Spleen (tissue), 7 donors: Measurements from ENCODE around the gene ASIC4.

Experiments used
- CTCF ChIP-seq, 11 experiments: fragments of 200-600 bp in 7 of 11; fragments of 450-650 bp in 4 of 11; sonication (generic) in 4 of 11; IDR thresholded peaks in 8 of 11; conservative IDR thresholded peaks in 3 of 11; 1 replicate in 7 of 11; 2 replicates in 4 of 11; pipeline versions ENCODE4 v1.4.0 to v1.8.0; 2016 to 2021; ENCODE audit warnings: antibody characterized with exemption in 11 of 11, inconsistent platforms in 4 of 11, mild to moderate bottlenecking in 1 of 11
- POLR2A ChIP-seq, 3 donors: fragments of 450-650 bp; IDR thresholded peaks; one replicate each; pipeline ENCODE4 v1.5.1; 2017; ENCODE audit warnings: antibody characterized with exemption in 3 of 3, mild to moderate bottlenecking in 1 of 3
- donor health status: DM: no; HTN: no; CAD: no; lungs with moderate emphysema.
- donor health status: DM: no; HTN: no; CAD: no.
- donor health status: DM: no; HTN: no; CAD: no.

GRCh38 chr2:219569041-219569440 lies 54.8 kb downstream of the ASIC4 start:
- TF ChIP-seq CTCF (IDR thresholded peaks at IDR 0.05 in 8 of 11, conservative IDR thresholded peaks at IDR 0.05 in 3 of 11): no peak
- no peak for TF ChIP-seq POLR2A (IDR thresholded peaks at IDR 0.05)
